ENCODE results near the gene ERICH3.

The ERICH3 gene

GRCh38 chr1:74673351-74674111 lies at the start of gene ERICH3:
Gene ERICH3 (minus strand): TSS chr1:74673792. CDS start chr1:74673519, 273 bp downstream.
- DNase-seq (ENCODE audit: low spot score), result no peak
- no peak for FAIRE-seq

DNA sequence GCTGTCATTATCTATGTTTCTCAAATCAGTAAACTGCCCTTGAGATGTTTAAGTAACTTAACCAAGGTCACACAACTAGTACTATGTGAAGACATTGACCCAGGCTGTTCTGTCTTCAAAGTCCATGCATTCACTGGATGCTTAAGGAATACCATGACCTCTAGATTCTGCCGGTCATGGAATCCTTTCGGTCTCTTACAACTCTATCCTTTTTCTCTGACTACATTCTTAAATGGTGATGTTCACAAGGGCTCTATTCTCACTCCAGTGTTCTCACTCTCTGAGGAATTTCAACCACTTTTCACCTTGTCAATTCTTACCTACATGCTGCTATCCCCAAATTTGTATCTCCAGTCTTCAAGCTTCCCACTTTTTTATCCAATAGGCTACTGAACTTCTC lies 44.0 kb upstream of the ERICH3 start:
- DNase-seq (ENCODE audit: low spot score) (no peak), FAIRE-seq (no peak)

DNA sequence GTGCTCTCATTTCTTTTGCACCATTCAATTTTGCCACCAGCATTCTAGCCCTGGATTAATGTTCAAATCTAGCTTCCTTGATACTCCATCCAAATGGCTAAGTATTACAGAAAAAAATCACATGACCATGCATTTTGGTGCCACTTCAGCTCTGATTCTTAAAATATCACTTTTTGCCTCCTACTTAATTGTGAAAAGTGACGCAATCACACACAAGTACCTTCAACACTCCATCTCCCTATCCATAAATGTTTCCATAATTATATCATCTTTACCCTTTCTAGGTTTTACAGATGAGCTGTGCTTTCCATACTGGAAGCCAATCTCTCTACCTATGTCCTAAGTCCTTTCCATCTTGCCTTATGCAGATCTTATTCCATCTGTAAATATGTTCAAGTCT lies 43.2 kb upstream of the ERICH3 start:
- DNase-seq (ENCODE audit: low spot score), result no peak
- FAIRE-seq, result no peak

DNA sequence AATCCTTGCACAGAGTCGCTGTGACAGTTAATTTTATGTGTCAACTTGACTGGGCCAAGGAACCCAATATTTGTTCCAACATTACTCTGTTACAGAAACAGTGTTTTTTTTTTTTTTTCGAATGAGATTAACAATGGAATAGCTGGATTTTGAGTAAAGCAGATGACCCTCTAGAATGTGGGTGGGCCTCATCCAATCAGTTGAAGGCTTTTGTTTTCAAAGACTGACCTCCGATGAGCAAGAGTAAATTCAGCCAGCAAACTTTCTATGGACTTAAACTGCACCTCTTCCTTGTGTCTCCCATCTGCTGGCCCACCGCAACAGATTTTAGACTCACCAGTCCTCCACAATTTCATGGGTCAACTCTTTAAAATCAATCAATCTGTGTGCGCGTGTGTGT lies 42.2 kb upstream of the ERICH3 start:
- no peak for DNase-seq (ENCODE audit: low spot score)
- FAIRE-seq, result no peak

- DNase-seq (ENCODE audit: low spot score) (no peak), FAIRE-seq (no peak)
Observed at GRCh38 chr1:74715236-74715502, 41.6 kb upstream of the ERICH3 start.

- no peak for FAIRE-seq
- no peak for DNase-seq (ENCODE audit: low spot score)
Observed at GRCh38 chr1:74714429-74715235, 41.0 kb upstream of the ERICH3 start.

- no peak for DNase-seq (ENCODE audit: low spot score)
- FAIRE-seq, result no peak
Observed at GRCh38 chr1:74713849-74714248, 40.3 kb upstream of the ERICH3 start.

- FAIRE-seq, result no peak
- DNase-seq (ENCODE audit: low spot score), result no peak
Observed at GRCh38 chr1:74712881-74713280, 39.3 kb upstream of the ERICH3 start.

- no peak for DNase-seq (ENCODE audit: low spot score)
- FAIRE-seq, result no peak
Observed at GRCh38 chr1:74703386-74704182, 30.0 kb upstream of the ERICH3 start.

DNA sequence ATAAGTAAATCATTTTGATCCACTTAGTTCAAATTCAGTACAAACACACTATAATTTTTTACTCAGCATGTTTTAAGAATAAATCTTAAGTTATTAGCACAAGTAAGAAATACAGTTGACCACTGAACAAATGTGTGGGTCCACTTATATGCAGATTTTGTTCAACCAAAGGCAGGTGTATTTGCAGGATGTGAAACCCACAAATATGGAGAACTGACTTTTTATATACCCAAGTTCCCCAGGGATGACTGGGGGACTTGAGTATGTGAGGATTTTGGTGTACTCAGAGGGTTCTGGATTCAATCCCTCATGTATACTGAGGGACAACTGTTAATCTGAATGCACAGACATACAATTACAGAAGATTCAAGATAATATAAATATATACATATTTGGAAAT lies 25.7 kb upstream of the ERICH3 start:
- FAIRE-seq (no peak), DNase-seq (ENCODE audit: low spot score) (no peak)

- DNase-seq (ENCODE audit: low spot score) (no peak), FAIRE-seq (no peak)
Observed at GRCh38 chr1:74697832-74698231, 24.2 kb upstream of the ERICH3 start.

GRCh38 chr1:74693473-74693872 lies 19.9 kb upstream of the ERICH3 start:
- peak; percentile 2 for FAIRE-seq
- peak; percentile 21 for DNase-seq (ENCODE audit: low spot score)

GRCh38 chr1:74690909-74691308 lies 17.3 kb upstream of the ERICH3 start:
- no peak for DNase-seq (ENCODE audit: low spot score)
- FAIRE-seq, result no peak

DNA sequence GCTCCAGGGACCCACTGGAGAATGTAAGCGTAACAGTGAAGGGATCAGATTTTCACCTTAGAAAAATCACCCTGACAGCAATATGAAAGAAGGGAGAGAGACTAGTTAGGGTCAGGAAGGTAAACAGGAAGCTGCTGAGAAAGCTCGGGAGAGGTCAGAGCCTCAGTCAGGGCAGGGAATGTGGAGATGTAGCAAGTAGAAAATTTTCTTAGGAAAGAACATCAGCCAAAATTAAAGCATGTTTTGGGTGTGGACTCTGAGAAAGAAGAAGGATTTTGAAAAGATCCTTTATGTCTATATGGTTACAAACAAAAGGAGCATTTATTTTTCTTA lies 16.7 kb upstream of the ERICH3 start:
- no peak for DNase-seq (ENCODE audit: low spot score)
- no peak for FAIRE-seq

GRCh38 chr1:74689621-74690363 lies 16.2 kb upstream of the ERICH3 start:
- FAIRE-seq, result peak; percentile 63
- DNase-seq (ENCODE audit: low spot score), result peak; percentile 38

DNA sequence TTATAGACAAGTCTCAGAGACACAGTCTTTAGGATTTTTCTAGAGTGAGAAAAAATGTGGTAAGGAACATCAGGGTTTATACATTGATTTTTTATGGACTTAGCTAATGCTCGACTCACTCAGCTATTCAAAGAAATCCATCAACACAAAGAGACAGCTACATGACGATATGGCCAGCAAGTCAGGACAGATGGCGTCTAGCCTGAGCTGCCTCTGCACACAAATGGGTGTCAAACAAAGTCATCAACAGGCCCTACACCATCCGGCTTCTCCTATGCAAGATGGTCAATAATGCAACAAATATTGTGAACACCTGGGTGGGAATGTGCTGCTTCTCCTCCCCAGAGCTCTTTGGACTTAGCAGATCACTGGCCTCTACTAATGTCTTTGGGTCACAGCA lies 13.3 kb upstream of the ERICH3 start:
- FAIRE-seq, result no peak
- no peak for DNase-seq (ENCODE audit: low spot score)

DNA sequence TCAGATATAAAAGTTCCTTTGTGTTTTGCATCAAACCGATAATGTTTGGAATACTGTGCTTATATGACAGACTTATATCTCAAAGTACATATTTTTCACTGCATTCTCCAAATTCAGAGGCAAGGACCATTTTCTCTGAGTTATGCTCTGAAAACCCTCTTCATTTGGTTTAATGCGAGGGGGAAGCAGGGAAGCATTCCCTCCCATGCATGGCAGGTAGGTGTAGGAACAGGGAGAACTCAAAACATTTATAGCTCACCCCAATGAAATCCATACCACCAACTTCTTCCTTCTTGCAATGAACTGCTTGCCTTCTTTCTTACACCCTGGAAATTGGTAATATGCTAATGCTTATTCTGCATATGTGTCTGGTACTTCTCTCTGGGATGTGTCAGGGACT lies 10.7 kb upstream of the ERICH3 start:
- no peak for FAIRE-seq
- DNase-seq (ENCODE audit: low spot score), result no peak

- DNase-seq (ENCODE audit: low spot score) (no peak), FAIRE-seq (no peak)
Observed at GRCh38 chr1:74683656-74684055, 10.1 kb upstream of the ERICH3 start.

DNA sequence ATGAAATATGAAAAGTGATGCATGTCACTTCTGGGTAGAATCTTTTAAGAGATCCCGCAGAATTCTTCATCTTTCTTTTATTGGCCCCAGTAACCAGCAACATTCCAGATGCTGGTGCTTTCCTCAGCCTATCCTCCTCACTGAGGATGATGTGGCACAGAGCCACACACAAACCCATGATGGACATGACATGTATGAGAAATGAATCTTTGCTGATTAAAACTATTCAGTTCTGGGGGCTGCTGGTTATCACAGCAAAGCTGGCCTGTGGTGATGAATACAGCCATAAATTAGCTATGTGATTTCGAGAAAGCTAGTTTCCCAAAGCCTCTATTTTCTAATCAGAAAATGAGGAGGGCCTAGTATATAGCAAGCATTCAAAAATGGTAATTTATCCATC lies 8.3 kb upstream of the ERICH3 start:
- FAIRE-seq (no peak), DNase-seq (ENCODE audit: low spot score) (no peak)

- FAIRE-seq (no peak), DNase-seq (ENCODE audit: low spot score) (no peak)
Observed at GRCh38 chr1:74681449-74681848, 7.9 kb upstream of the ERICH3 start.

GRCh38 chr1:74681001-74681400 lies 7.4 kb upstream of the ERICH3 start:
- FAIRE-seq, result no peak
- DNase-seq (ENCODE audit: low spot score), result no peak

GRCh38 chr1:74679811-74680210 lies 6.2 kb upstream of the ERICH3 start:
- DNase-seq (ENCODE audit: low spot score), result no peak

More at GRCh38 chr1:74679811-74680210, 6.2 kb upstream of the ERICH3 start:
- FAIRE-seq, result no peak

Data from RCC 7860 (cell line).